A549 (cell line): ENCODE measurements around the gene CEP152.

Source experiments
- BHLHE40 ChIP-seq: IDR thresholded peaks from 2 replicates; pipeline ENCODE4 v1.6.1; 2012; ENCODE audit warnings: low read depth, low read length, inconsistent platforms
- CEBPB ChIP-seq, 2 experiments: fragments of >200 bp in 1 of 2; sonication (Bioruptor Twin) in 1 of 2; formaldehyde crosslinking in 1 of 2; IDR thresholded peaks; 2 replicates each; pipeline ENCODE4 v1.6.1; 2012 to 2016
- GATA3 ChIP-seq: IDR thresholded peaks from 2 replicates; pipeline ENCODE4 v1.6.1; 2012; ENCODE audit warnings: borderline replicate concordance
- HOXA7 ChIP-seq: fragments of 250-450 bp; sonication (Bioruptor Pico); IDR thresholded peaks from 2 replicates; pipeline ENCODE4 v1.5.0; 2020; ENCODE audit warnings: mild to moderate bottlenecking, moderate library complexity
- JUN ChIP-seq, 2 experiments: fragments of >200 bp; sonication (Bioruptor Twin); formaldehyde crosslinking; IDR thresholded peaks; 2 replicates in 1 of 2; 3 replicates in 1 of 2; pipeline ENCODE4 v1.6.1; 2016 to 2017
- MAZ ChIP-seq: fragments of 150-350 bp; IDR thresholded peaks from 2 replicates; pipeline ENCODE4 v1.6.1; 2014; ENCODE audit warnings: antibody characterized with exemption, low read depth, low read length, borderline replicate concordance
- MYC ChIP-seq: IDR thresholded peaks from 2 replicates; pipeline ENCODE4 v1.6.1; 2012; ENCODE audit warnings: mild to moderate bottlenecking, inconsistent platforms, low read length, improper control_type of control experiment, borderline replicate concordance
- NFE2L2 ChIP-seq: fragments of 150-350 bp; conservative IDR thresholded peaks from 2 replicates; pipeline ENCODE4 v1.6.1; 2014; ENCODE audit warnings: low read length
- POLR2A ChIP-seq: IDR thresholded peaks from 2 replicates; pipeline ENCODE4 v1.6.1; 2012; ENCODE audit warnings: mild to moderate bottlenecking, low read length
- RNF2 ChIP-seq: fragments of 200-600 bp; sonication (generic); IDR thresholded peaks from 2 replicates; pipeline ENCODE4 v1.6.1; 2016; ENCODE audit warnings: low read depth, mild to moderate bottlenecking, antibody characterized with exemption, moderate library complexity, borderline replicate concordance
- SREBF2 ChIP-seq: fragments of 450-650 bp; IDR thresholded peaks from 2 replicates; pipeline ENCODE4 v1.6.1; 2014; ENCODE audit warnings: mild to moderate bottlenecking, moderate library complexity
- TF ChIP-seq, protein P1 (sequence below): fragments of >200 bp; sonication (Bioruptor Twin); formaldehyde crosslinking; IDR thresholded peaks from 3 replicates; pipeline ENCODE4 v1.5.1; 2016
- TF ChIP-seq, protein P2 (sequence below): fragments of 450-650 bp; IDR thresholded peaks from 2 replicates; pipeline ENCODE4 v1.6.1; 2014; ENCODE audit warnings: antibody characterized with exemption

DNA sequence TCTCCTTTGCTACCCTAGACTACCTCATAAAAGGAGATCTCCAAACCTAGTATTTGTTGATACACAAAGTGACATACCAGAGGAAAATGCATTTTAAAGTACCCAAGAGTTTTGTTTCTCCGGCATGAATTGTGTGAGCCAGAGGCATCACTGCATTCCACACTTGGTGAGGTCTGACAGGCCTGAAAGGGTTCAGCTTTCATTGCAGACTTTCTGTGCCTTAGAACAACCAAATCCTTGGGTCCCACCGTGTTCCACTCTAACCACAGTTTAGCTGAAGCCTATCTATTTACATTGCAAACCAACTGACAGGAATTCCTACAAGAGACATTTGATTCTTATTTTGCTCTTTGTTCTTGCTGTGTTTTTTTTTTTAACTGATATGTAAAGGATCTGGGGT, 46.1 kb upstream of the CEP152 start:
- no peak for TF ChIP-seq POLR2A
- TF ChIP-seq, protein P1, sequence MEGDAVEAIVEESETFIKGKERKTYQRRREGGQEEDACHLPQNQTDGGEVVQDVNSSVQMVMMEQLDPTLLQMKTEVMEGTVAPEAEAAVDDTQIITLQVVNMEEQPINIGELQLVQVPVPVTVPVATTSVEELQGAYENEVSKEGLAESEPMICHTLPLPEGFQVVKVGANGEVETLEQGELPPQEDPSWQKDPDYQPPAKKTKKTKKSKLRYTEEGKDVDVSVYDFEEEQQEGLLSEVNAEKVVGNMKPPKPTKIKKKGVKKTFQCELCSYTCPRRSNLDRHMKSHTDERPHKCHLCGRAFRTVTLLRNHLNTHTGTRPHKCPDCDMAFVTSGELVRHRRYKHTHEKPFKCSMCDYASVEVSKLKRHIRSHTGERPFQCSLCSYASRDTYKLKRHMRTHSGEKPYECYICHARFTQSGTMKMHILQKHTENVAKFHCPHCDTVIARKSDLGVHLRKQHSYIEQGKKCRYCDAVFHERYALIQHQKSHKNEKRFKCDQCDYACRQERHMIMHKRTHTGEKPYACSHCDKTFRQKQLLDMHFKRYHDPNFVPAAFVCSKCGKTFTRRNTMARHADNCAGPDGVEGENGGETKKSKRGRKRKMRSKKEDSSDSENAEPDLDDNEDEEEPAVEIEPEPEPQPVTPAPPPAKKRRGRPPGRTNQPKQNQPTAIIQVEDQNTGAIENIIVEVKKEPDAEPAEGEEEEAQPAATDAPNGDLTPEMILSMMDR, result no peak
- TF ChIP-seq BHLHE40, result no peak
- TF ChIP-seq HOXA7 (CRISPR knock-in tag), result no peak
- TF ChIP-seq RNF2, result no peak
- no peak for TF ChIP-seq MYC
- TF ChIP-seq JUN (IDR thresholded peaks at IDR 0.05), result no peak
- no peak for TF ChIP-seq MAZ
- no peak for TF ChIP-seq GATA3
- no peak for TF ChIP-seq SREBF2
- TF ChIP-seq NFE2L2, result no peak
- no peak for TF ChIP-seq CEBPB (IDR thresholded peaks at IDR 0.05)
- TF ChIP-seq, protein P2, sequence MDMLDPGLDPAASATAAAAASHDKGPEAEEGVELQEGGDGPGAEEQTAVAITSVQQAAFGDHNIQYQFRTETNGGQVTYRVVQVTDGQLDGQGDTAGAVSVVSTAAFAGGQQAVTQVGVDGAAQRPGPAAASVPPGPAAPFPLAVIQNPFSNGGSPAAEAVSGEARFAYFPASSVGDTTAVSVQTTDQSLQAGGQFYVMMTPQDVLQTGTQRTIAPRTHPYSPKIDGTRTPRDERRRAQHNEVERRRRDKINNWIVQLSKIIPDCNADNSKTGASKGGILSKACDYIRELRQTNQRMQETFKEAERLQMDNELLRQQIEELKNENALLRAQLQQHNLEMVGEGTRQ, result no peak
